ENCODE measurements around the gene SFT2D1.

Gene SFT2D1

GRCh38 chr6:166331503-166332415 is 10.6 kb downstream of the SFT2D1 start:
- H3K4me3 ChIP-seq (ENCODE audit: severe bottlenecking): no peak overlapping the region
- no peaks in the 10 kb centered on the region for H3K4me1 ChIP-seq (ENCODE audit: insufficient read depth, poor library complexity, severe bottlenecking)
- no peaks in the 10 kb centered on the region for H3K9me3 ChIP-seq (ENCODE audit: severe bottlenecking)
- DNase-seq (ENCODE audit: low spot score) (no peak), ATAC-seq (ENCODE audit: low read depth) (no peak)
- H3K27me3 ChIP-seq (ENCODE audit: insufficient read depth, poor library complexity, severe bottlenecking): no peaks in the 10 kb centered on the region
- peaks cover 62% of the 10 kb centered on the region for H3K36me3 ChIP-seq (ENCODE audit: low read depth)
- no peak overlapping the region for H3K27ac ChIP-seq (ENCODE audit: poor library complexity, severe bottlenecking)
- TF ChIP-seq CTCF (IDR thresholded peaks at IDR 0.05; ENCODE audit: poor library complexity, severe bottlenecking): no peak

- no peak overlapping the region for H3K4me3 ChIP-seq (ENCODE audit: severe bottlenecking)
These were observed 11.7 kb downstream of the SFT2D1 start for GRCh38 chr6:166330612-166331011.

GRCh38 chr6:166325383-166326042 is 16.8 kb downstream of the SFT2D1 start:
- H3K27ac ChIP-seq (ENCODE audit: poor library complexity, severe bottlenecking): no peak overlapping the region
- TF ChIP-seq CTCF (IDR thresholded peaks at IDR 0.05; ENCODE audit: poor library complexity, severe bottlenecking): no peak
- no peaks in the 10 kb centered on the region for H3K27me3 ChIP-seq (ENCODE audit: insufficient read depth, poor library complexity, severe bottlenecking)
- no peaks in the 10 kb centered on the region for H3K4me1 ChIP-seq (ENCODE audit: insufficient read depth, poor library complexity, severe bottlenecking)
- no peak for ATAC-seq (ENCODE audit: low read depth)
- peaks cover 87% of the 10 kb centered on the region for H3K36me3 ChIP-seq (ENCODE audit: low read depth)
- no peaks in the 10 kb centered on the region for H3K9me3 ChIP-seq (ENCODE audit: severe bottlenecking)
- no peak overlapping the region for H3K4me3 ChIP-seq (ENCODE audit: severe bottlenecking)
- DNase-seq (ENCODE audit: low spot score): no peak

More at GRCh38 chr6:166330612-166331011, 11.7 kb downstream of the SFT2D1 start:
- TF ChIP-seq CTCF (IDR thresholded peaks at IDR 0.05; ENCODE audit: poor library complexity, severe bottlenecking): no peak
- Histone ChIP-seq H3K4me1 (ENCODE audit: insufficient read depth, poor library complexity, severe bottlenecking) (no peaks in the 10 kb centered on the region), H3K9me3 (ENCODE audit: severe bottlenecking) (no peaks in the 10 kb centered on the region), H3K36me3 (ENCODE audit: low read depth) (peaks cover 65% of the 10 kb centered on the region), H3K27me3 (ENCODE audit: insufficient read depth, poor library complexity, severe bottlenecking) (no peaks in the 10 kb centered on the region), H3K27ac (ENCODE audit: poor library complexity, severe bottlenecking) (no peak overlapping the region)
- DNase-seq (ENCODE audit: low spot score): no peak
- no peak for ATAC-seq (ENCODE audit: low read depth)

- no peak overlapping the region for H3K27ac ChIP-seq (ENCODE audit: poor library complexity, severe bottlenecking)
- ATAC-seq (ENCODE audit: low read depth) (no peak), DNase-seq (ENCODE audit: low spot score) (no peak)
- no peak overlapping the region for H3K4me3 ChIP-seq (ENCODE audit: severe bottlenecking)
- no peaks in the 10 kb centered on the region for H3K27me3 ChIP-seq (ENCODE audit: insufficient read depth, poor library complexity, severe bottlenecking)
- no peaks in the 10 kb centered on the region for H3K9me3 ChIP-seq (ENCODE audit: severe bottlenecking)
- H3K36me3 ChIP-seq (ENCODE audit: low read depth): peaks cover 77% of the 10 kb centered on the region
- TF ChIP-seq CTCF (IDR thresholded peaks at IDR 0.05; ENCODE audit: poor library complexity, severe bottlenecking): no peak
- H3K4me1 ChIP-seq (ENCODE audit: insufficient read depth, poor library complexity, severe bottlenecking): no peaks in the 10 kb centered on the region
These were observed 18.9 kb downstream of the SFT2D1 start for GRCh38 chr6:166323395-166323794.

Measured in RWPE2 (cell line).